Left lobe of liver (tissue), 2 donors: ENCODE measurements around the gene SIX5. TPM values are rescaled to one million over a fixed set of nuclear protein-coding genes. Genes with fewer than 3 reads are reported as not detected.
A peak's percentile ranks its signal among the peaks of the same experiment; 100 is the strongest.

Experiments used
- ATAC-seq: fragments of 200-7000 bp; cut with Tn5 transposase; one replicate; pipeline ENCODE4 v1.9.1; 2020; ENCODE audit warnings: mild to moderate bottlenecking, moderate library complexity
- DNase-seq: peaks from one replicate; pipeline ENCODE4 v3.0.0-alpha.2; 2020; ENCODE audit warnings: low spot score
- total RNA-seq: library from RNA; stranded (reverse); gene quantifications from one replicate; pipeline ENCODE4 v1.2.1, GENCODE V29; 2021
- donor health status: DM: no; HTN: no; CAD: no; lungs with moderate emphysema.
- donor health status: DM: no; HTN: yes; CAD: no.

Gene SIX5
- total RNA-seq, 1 donor from 2014 or later: 12.1 TPM

DNA sequence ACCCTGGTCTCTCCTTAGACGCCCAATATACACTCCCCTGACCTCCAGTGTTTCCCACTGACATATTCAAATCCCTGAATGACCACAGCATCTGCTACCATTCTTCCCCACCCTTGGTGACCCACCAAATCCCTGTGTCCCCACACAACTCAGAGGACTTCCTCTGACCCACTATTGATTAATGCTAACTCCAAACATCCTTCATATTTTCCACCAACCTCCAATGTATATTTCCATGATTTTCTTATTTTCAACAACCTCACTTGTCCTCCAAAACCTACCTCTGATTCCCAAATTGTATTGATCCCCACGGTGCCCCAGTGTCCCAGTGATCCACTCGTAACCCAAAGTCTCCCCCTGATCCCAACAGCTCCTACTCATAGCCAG is 24.1 kb upstream of the SIX5 start:
- DNase-seq (no peak), ATAC-seq (no peak)

DNA sequence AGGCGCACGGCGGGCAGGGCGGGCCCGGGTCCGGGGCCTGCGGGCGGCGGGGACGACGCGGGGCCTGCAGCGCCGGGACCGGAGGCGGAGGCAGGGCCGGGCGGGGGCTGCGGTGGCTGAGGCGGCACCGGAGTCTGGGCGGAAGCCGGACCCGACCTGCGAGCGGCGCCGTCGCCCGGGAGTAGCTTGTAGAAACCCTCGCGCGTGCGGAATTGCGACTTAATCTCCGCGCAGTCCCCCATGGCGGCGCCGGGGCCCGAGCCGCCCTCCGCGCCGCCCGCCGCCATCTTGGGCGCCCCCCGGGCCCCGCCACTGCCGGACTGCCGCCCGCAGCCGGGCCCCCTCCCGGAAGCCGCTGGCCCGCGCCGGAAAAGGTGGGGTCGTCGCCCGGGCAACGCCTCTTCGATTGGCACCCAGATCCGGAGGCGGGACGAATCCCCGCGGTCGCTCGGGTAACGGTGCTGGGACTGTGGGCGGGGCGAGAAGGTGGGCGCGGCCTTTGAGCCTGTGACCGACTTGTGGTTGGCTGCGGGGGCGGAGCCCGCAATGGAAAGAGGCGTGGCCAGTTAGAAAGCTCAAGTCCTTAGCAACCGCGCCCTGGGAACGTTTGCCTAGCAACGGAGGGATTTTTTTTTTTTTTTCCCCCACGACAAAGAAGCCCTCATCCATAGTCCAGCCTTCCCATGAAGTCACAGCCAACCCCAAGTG is 23.6 kb upstream of the SIX5 start, which contains the start of gene DMWD:
DMWD (minus strand) TSS at position 376 of the 708 bp plus-strand sequence; CDS start at position 287, 89 bp downstream.
- ATAC-seq (peak; percentile 99), DNase-seq (peak; percentile 100)

DNA sequence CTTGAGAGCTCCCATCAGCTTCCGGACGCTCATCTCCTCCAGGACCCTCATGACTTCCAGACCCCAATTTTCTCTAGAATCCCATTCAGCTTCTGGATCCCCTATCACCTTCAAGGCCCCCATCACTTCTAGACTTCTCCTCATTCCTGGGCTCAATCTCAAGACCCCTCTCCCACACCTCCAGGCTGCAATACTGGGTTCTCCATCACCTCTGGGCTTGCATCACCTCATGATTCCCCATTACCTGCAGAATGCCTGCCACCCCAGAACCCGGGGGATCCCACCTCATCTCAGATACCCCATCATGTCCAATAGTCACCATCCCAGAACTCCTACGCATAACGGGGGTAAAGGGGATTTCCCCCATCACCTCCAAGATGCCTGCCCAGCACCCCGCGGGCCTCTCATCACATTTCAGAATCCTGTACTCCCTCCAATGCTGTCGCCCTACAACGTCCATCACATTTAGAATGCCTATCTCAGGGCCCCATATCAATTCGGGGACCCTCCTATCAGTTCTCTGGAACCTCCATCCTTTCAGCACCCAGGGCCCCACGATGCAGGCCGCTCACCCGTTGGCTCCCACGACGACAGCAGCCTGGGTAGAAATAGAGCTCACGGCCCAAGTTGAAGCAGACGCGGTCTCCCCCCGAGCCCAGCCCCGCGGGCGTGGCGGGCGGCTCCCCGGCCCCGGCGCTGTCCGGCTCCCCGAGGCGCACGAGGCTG is 22.9 kb upstream of the SIX5 start:
- ATAC-seq (no peak), DNase-seq (no peak)

DNA sequence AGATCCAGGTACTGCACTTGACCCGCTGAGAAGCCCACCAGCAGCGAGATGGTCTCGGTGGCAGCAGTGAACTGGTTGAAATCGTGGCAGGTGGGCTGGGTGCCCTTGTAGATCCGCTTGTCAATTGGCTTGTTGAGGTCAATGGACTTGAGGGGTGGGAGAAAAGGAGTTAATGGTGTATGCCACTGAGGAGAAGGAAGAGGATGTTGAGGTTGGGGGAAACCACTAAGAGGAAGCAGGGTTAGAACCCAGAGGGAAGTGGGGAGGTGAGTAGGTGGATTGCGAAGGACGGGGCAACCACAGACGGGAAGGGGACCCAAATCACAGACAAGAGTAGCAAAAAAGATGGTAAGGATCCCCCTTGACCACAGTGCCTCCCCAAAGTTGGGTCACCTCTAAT is 21.9 kb upstream of the SIX5 start:
- no peak for ATAC-seq
- DNase-seq: no peak

DNA sequence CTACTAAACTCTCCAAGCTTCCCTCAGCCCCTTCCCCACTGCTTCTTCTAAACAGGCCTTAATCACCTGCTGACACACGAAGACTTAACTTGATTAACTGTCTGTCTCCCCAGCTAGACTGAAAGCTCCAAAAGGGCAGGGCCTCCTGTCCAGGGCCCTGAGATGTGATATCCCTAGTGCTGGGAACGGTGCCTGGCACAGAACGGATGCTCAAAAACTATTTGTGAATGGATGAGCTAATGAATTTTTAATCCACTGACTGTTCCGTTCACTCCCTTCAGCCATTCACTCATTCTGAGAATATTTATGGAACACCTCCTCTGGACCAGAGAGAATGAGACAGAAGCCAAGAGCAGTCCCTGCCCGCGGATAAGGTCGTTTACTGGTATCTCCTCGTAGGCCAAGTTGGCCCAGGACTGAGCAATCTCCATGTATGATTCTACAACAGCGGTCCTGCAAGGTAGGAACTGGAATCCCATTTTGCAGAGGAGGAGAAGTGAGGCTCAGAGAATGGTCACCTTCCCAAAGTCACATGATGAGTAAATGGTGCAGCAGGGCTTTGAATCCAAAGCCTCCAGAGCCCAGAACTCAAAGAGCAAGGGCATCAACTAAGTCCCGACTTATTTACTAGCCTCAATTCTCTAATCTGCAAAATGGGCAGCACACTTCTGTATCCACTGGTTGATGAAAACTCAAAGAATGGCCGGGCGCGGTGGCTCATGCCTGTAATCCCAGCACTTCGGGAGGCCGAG is 20.2 kb upstream of the SIX5 start:
- no peak for DNase-seq

DNA sequence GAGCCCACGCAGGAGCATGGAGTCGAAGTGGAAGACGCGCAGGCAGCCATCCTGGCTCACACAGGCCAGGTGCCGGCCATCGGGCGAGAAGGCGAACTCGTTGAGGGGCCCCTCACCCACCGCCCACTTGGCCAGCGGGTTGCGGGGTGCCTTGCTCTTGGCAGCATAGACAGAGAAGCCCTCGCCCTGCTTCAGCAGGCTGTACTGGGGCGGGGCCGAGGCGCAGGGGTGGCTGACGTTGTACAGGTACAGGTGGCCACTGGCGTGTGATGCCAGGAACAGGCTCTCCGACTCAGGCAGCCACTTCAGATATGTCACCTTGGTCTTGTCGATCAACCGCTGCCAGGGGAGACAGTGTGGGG is 17.5 kb upstream of the SIX5 start:
- no peak for ATAC-seq
- no peak for DNase-seq

More for the DNA sequence above, 20.2 kb upstream of the SIX5 start:
- no peak for ATAC-seq

DNA sequence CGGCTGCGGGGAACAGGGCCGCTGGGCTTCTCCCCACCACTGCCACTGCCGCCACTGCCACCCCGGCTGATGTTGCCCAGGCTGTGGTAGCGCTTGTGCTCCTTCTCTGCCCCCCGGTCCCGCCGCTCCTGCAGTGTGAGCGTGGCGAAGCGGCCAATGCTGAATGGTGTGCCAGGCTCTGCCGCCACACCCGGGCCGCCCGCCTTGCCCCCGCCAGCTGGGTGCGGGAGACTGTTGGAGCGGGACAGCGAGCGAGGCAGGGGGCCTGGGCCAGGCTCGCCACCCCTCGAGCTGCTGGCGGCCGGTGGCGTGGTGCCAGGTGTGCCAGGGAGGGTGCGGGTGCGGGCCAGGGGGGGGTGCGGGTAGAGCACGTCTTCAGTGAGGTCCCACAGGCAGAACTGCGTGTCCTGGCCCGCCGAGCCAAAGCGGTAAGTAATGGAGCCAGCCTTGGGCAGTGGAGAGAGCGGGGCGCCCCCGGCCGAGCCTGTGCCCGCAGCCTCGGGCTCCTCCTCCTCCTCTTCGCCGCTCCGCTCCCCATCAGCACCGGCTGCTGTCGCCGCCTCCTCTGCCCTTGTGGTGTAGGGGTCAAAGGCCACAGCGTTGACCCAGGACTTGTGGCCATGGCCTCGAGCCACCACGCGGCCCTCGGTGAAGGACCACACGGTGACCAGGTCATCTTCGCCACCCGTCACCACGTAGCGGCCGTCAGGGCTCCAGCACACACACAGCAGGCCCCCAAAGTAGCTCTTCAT is 16.9 kb upstream of the SIX5 start:
- no peak for DNase-seq
- no peak for ATAC-seq

DNA sequence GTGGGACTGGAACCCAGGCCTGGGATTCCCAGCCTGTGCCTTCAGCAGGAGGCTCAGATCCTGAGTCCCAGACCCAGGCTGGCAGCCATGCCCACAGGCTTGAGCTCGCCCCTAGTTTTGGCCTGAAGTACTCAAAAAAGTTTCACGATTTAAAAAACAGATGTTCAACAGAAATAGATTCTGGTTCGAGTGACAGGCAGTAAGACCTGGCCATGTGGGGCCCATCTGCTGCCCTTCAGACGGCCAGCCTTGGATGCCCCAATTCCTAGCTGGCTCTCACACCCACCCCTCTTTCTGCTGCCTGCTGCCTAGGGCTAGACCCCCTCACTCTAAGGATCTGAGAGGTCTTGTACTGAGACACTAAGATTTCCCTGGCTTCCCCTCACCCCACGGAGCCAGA is 16.0 kb upstream of the SIX5 start:
- no peak for ATAC-seq
- DNase-seq: no peak

DNA sequence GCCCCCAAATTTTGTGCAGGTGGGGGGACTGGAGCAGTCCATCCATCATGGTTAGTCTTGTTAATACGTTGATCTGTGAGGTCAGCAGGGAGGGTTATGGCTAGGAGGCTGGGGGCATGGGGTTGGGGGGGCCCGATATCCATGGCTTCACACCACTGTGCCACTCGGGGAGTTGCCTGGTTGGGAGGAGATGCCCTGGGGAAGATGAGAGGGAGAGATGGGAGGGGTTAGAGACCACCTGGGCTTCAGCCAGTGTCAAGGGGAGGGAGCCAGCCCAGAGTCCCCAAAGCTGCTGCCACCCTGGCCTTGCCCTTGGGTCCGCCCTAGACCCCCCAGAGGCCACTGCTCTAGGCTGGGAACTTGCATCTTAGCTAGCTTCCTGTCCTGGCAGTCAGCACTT is 15.0 kb upstream of the SIX5 start:
- DNase-seq: no peak
- ATAC-seq: no peak

DNA sequence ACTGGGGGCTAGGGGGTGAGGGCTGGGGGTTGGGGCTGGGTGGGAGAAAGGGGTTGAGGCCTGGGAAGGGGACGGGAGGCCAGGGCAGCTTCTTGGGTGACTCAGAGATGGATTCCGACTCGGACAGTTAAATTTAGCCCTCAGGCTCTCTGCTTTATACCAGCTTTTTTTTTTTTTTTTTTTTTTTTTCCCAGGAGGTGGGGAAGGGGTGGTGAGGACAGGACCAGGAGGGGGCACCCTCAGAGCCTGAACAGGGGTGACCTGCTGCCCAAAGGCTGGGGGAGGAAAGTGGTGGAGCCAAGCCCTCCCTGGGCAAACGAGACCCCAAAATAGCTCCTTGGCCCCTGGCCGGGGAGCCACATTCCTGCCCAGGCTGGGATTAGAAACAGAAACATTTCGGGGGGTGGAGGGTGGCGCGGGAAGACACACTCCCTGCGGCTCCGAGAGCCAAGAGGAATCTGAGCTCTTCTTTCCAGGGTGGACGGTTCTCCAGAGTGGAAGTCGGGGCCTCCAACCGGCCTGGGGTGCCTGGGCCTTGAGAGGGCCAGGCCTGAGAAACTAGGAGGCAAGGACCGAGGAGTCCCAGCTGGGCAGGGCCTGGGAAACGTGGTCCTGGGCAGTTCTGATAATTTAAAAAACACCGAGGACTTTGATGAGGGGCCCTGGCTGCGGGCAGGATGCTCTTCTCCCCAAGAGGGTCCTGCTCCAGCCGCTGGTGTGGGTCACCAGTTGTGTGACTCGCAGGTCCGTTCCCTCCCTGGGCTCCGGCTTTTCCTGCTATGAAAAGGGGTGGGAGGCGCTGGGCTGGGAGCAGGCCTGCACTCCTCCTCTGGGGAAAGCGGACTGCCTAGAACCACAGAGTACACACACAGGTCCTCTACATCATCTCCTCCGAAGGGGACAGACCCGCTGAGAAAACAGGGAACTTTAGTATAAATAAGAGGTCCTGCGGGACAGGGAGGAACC is 14.1 kb upstream of the SIX5 start:
- DNase-seq (no peak), ATAC-seq (no peak)

DNA sequence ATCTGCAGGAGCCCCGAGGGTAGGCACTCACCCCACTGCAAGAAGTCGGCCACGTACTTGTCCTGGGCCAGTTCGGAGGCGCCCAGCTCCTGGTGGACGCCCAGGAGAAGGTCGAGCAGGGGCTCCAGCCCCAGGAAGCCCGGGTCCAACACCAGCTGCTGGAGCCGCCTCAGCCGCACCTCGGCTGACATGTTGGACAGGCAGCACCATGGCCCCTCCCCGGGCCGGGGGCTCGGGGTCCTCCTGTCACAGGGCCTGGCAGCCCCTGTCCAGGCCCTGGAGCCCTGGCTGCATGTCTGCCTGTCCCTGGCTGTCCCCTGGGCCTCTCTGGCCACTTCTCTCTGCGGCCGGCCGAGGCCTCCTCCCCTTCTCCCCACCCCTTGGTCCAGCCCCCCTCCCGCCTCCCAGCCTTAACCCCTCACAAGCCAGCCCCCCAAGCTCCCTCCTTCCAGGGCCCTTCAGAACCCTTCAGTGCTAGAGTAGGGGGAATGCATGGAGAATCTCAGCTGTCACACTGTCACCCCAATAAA is 13.2 kb upstream of the SIX5 start, which contains the start of gene DMPK:
DMPK (minus strand) TSS at position 329 of the 530 bp plus-strand sequence; CDS start at position 191, 138 bp downstream.
- ATAC-seq: peak; percentile 8
- DNase-seq: no peak

DNA sequence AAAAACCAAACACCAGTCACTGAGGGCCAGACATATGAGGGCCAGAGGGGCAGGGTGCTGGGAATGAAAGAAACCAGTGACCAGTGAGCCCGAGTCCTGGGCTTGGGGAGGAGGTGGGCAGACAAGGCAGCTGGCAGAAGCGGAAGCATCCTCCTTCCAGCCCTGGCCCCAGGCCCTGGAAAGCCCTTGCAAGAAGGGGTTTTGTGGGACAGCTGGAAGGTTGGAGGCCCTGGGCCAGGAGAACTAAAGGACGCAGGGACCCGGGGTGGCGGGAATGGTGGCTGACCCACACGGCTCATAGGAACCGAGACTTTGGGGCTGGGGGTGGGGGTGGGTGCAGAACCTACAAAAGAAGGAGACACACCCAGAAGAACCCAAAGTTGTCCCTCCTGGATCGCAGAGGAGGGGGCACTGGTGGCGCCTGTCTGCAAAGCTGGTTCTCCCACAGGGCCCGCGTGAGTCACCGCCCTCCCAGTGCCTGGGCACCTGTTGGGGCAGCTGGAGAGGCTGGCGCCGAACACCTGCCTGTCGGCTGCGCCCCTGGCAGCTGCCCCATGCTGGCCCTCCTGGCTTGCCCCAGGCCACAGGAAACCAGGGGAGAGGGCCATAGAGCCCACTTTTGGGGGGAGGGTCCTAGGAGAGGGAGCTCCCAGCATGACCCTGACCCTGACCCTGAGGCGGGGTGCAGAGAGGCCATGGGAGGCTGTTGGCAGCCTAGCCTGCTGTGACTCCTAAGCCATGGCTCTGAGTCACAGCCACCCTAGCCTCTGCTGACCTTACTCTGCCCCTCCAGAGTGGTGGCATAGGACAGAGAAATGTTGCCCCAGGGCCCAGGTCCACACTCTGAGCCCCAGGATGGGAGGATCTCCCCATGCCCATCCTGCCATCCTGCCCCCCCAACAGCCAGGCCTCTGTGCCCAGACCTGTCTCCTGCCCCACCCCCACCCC is 12.4 kb upstream of the SIX5 start:
- no peak for DNase-seq

DNA sequence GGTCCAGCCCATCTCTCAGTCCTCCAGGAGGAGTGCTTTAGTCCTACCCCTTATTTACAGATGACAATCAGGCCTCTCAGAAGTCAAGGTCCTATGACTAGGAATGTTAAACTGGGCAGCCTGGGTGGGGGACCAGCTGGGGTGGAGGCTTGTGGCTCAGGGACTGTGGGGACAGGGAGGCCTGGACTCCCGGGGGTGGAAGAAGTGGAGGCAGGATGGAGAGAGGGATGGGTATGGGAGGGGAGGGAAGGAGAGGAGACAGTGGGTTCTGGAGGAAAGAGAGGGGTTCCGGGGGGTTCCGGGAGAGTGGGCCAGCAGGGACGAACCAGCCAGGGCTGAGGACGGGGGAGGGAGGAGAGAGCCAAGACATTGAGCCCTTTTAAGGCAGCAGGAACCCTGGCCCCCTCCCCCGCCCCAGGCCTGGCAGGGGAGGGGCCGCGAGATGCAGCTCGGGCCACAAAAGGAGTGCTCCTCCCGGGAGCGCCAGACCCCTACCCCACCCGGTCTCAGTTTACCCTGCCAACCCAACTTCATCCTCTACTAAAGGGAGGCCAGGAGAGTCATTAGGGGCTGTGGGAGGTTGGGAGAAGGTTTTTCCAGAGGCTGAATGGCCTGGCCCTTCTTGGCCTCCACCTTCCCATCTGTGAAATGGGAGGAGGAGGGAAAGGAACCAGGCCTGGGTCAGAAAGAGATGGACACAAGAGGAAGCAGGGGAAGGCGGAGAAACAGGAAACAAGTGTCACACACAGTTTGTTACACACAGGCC is 11.6 kb upstream of the SIX5 start:
- no peak for ATAC-seq
- DNase-seq: no peak

More for the DNA sequence above, 12.4 kb upstream of the SIX5 start:
- ATAC-seq: no peak

DNA sequence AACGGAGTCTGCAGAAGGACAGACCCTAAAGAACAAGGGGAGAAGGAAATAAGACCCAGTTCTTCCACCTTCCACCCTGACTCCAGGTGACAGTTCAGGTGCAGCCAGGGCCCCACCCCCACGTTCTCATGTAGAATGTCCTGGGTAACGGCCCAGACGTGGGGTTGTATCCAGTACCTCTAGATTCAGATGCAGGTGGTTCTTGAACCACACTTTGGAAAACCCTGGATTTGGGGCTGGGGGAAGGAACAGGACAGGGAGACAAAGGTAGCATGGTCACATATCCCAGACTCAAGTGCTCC is 11.0 kb upstream of the SIX5 start:
- DNase-seq (no peak), ATAC-seq (peak; percentile 1)

DNA sequence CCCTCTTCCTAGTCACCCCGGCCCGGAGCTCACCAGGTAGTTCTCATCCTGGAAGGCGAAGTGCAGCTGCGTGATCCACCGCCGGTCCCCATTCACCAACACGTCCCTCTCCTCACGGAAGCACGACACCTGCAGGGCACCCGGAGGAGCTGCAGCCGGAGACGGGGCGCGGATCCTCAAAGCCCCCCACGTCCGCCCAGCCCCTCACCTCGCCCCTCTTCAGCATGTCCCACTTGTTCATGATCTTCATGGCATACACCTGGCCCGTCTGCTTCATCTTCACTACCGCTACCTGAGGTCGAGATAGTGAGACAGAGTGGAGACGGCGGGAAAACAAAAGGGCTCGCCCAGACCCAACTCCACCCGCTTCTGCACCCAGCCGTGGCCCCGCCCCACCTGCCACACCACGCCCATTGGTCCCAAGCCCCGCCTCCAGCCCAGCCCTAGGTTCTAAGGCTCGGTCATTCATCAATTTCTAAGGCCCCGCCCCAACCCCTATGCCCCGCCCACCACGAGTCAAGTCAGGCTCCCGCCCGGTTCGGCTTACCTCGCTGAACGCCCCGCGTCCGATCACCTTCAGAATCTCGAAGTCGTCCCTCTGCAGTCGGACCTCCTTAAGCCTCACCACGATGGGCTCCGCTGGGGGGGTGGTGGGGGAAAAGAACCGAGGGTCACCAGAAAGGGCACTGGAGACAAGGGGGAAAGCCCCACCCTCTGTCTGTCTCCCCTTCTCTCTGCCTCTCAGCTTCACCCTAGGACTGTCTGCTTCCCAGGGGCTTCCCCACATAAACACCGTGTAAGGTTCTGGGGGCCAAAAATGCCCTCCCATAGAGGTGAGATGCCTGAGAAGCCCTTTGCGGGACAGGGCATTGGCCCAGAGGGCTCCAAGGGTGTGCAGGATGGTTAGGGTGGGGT is 10.4 kb upstream of the SIX5 start:
- DNase-seq: peak; percentile 89
- peak; percentile 91 for ATAC-seq

DNA sequence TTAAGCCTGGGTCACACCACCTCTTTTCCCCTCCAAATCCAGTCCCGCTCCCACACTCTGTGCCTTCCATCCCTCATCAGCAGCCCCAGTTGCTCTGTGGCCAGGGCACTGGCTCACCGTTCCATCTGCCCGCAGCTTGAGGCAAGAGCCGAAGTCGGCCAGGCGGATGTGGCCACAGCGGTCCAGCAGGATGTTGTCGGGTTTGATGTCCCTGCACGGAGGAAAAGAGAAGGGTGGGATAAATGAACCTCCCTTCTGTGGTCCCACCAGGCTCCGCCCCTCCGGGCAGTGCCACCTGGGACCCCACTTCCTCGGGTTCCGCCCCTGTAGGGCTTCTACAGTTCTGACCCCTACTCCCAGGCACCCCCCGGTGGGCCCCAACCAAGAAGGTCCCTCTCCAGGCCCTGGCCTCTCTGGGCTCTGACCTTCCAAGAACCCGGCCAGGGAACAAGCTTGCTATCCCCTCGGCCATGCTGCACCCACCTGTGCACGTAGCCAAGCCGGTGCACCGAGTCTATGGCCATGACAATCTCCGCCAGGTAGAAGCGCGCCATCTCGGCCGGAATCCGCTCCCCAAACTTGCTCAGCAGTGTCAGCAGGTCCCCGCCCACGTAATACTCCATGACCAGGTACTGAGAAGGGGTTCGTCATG is 9.1 kb upstream of the SIX5 start:
- ATAC-seq: no peak
- no peak for DNase-seq
